ENCODE results near the gene EZR. TPM values are rescaled to one million over a fixed set of nuclear protein-coding genes. Genes with fewer than 3 reads are reported as not detected.

Gene EZR
- total RNA-seq, 2 donors from 2014 or later = 76.8 to 103 TPM

GRCh38 chr6:158774717-158775449 lies 44.3 kb downstream of the EZR start:
- H3K27ac ChIP-seq = no peak overlapping the region
- WGBS, 2 donors = 88 to 93% methylated on average over 17 of the region's 17 CpGs
- intact Hi-C loops (cut with DNase I) = no loop called here
- ATAC-seq = no peak
- no peaks in the 10 kb centered on the region for H3K9me3 ChIP-seq
- H3K27me3 ChIP-seq = no peaks in the 10 kb centered on the region
- H3K4me1 ChIP-seq = peaks cover 5% of the 10 kb centered on the region
- no peak for TF ChIP-seq POLR2A (IDR thresholded peaks at IDR 0.05)
- no peak for TF ChIP-seq CTCF (IDR thresholded peaks at IDR 0.05)
- no peak overlapping the region for H3K4me3 ChIP-seq
- DNase-seq = no peak
- H3K36me3 ChIP-seq (replicated peaks in 1 of 2; ENCODE audit: insufficient read depth in 1 of 2, low read depth in 2 of 2) = peaks cover 16 to 39% of the 10 kb centered on the region in 2 donors

DNA sequence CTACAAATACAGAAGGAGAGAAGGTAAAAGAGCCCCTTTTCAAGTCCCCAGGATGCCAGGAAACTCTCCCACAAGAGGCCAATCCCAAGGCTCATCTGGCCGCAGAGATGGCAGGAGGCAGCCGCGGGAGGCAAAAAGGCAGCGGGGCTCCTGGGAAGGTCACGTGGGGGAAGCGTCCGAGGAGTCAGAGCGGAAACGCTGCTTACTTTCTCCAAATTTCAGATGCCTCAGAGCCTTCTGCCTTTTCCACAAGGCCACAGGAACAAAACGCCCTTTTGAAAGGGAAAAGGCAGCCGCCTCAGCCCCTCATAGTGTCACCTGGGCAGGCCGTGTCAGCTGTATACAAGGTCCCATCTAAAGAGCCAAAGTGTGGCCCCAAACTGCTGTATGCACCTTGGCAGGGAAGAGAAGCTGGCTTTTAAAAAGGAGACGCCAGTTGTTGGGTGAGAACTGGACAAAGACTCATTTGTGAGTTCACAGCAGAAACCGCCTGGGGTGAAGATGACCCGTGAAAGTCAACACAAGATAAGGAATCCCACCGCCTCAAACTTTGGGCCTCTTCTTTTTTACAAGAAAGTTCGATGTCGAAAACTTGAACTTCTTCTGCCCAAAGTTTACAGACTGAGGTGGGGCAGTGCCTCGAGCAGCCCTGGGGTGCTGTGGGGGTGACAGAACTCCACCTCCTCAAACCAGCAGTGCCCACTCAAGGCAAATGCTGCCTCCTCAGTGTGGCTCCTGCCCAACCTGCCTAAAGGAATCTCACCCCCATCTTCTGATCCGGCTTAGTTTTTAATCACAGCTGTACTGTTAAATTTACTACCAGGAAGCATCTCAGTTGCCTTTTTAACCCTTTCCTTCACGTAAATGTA lies 45.4 kb downstream of the EZR start:
- no peaks in the 10 kb centered on the region for H3K27me3 ChIP-seq
- H3K4me1 ChIP-seq = no peaks in the 10 kb centered on the region
- H3K9me3 ChIP-seq = no peaks in the 10 kb centered on the region
- intact Hi-C loops (cut with DNase I) = no loop called here
- no peak overlapping the region for H3K4me3 ChIP-seq
- WGBS, 2 donors = 83 to 87% methylated on average over 21 of the region's 21 CpGs
- H3K27ac ChIP-seq = no peak overlapping the region
- peaks cover 27 to 50% of the 10 kb centered on the region in 2 donors for H3K36me3 ChIP-seq (replicated peaks in 1 of 2; ENCODE audit: insufficient read depth in 1 of 2, low read depth in 2 of 2)
- TF ChIP-seq CTCF (IDR thresholded peaks at IDR 0.05) (no peak), POLR2A (IDR thresholded peaks at IDR 0.05) (no peak)
- DNase-seq (no peak), ATAC-seq (no peak)

- Histone ChIP-seq H3K9me3 (no peaks in the 10 kb centered on the region), H3K27me3 (no peaks in the 10 kb centered on the region), H3K27ac (no peak overlapping the region), H3K36me3 (replicated peaks in 1 of 2; ENCODE audit: insufficient read depth in 1 of 2, low read depth in 2 of 2) (peaks cover 33 to 58% of the 10 kb centered on the region in 2 donors), H3K4me3 (no peak overlapping the region), H3K4me1 (no peaks in the 10 kb centered on the region)
- 79 to 84% methylated on average over 5 to 6 of the region's 6 CpGs for WGBS, 2 donors
- no peak for ATAC-seq
- TF ChIP-seq POLR2A (IDR thresholded peaks at IDR 0.05) (no peak), CTCF (IDR thresholded peaks at IDR 0.05) (no peak)
- intact Hi-C loops (cut with DNase I) = no loop called here
- no peak for DNase-seq
These were observed 46.3 kb downstream of the EZR start for GRCh38 chr6:158772851-158773371.

- H3K4me3 ChIP-seq = no peak overlapping the region
- intact Hi-C loops (cut with DNase I) = no loop called here
- 85 to 100% methylated on average over 3 to 11 of the region's 11 CpGs for WGBS, 2 donors
- no peak for ATAC-seq
- H3K9me3 ChIP-seq = no peaks in the 10 kb centered on the region
- TF ChIP-seq CTCF (IDR thresholded peaks at IDR 0.05) = no peak
- no peak for TF ChIP-seq POLR2A (IDR thresholded peaks at IDR 0.05)
- H3K36me3 ChIP-seq (replicated peaks in 1 of 2; ENCODE audit: insufficient read depth in 1 of 2, low read depth in 2 of 2) = peaks cover 39 to 61% of the 10 kb centered on the region in 2 donors
- no peaks in the 10 kb centered on the region for H3K27me3 ChIP-seq
- H3K27ac ChIP-seq = no peak overlapping the region
- H3K4me1 ChIP-seq = no peaks in the 10 kb centered on the region
- no peak for DNase-seq
These were observed 47.0 kb downstream of the EZR start for GRCh38 chr6:158772172-158772571.
